Measurements from ENCODE around the gene TRIM3. TPM values are rescaled to one million over a fixed set of nuclear protein-coding genes. Genes with fewer than 3 reads are reported as not detected.
A peak's percentile ranks its signal among the peaks of the same experiment; 100 is the strongest.

TRIM3 gene
- total RNA-seq, 1 donor from 2014 or later: 6.8 TPM

GRCh38 chr11:6474806-6475500 is 1.2 kb upstream of the TRIM3 start:
- DNase-seq (ENCODE audit: low spot score): no peak
- H3K4me1 Mint-ChIP-seq (ENCODE audit: low read depth): peaks cover 19% of the 10 kb centered on the region
- H3K4me3 Mint-ChIP-seq (ENCODE audit: low read depth): peak overlapping the region; percentile 20
- peaks cover 8% of the 10 kb centered on the region for H3K27me3 Mint-ChIP-seq (ENCODE audit: low read depth)
- H3K27ac Mint-ChIP-seq: no peak overlapping the region
- intact Hi-C loops (cut with micrococcal nuclease): no loop called here
- H3K36me3 Mint-ChIP-seq (ENCODE audit: low read depth): peaks cover 24% of the 10 kb centered on the region
- no peaks in the 10 kb centered on the region for H3K9me3 Mint-ChIP-seq

- no peak overlapping the region for H3K27ac Mint-ChIP-seq
- peak overlapping the region; percentile 70 for H3K4me3 Mint-ChIP-seq (ENCODE audit: low read depth)
- peaks cover 16% of the 10 kb centered on the region for H3K4me1 Mint-ChIP-seq (ENCODE audit: low read depth)
- H3K27me3 Mint-ChIP-seq (ENCODE audit: low read depth): peaks cover 8% of the 10 kb centered on the region
- intact Hi-C loops (cut with micrococcal nuclease): no loop called here
- peaks cover 24% of the 10 kb centered on the region for H3K36me3 Mint-ChIP-seq (ENCODE audit: low read depth)
- H3K9me3 Mint-ChIP-seq: no peaks in the 10 kb centered on the region
- no peak for DNase-seq (ENCODE audit: low spot score)
Observed at GRCh38 chr11:6474413-6474792, 662 bp upstream of the TRIM3 start.

DNA sequence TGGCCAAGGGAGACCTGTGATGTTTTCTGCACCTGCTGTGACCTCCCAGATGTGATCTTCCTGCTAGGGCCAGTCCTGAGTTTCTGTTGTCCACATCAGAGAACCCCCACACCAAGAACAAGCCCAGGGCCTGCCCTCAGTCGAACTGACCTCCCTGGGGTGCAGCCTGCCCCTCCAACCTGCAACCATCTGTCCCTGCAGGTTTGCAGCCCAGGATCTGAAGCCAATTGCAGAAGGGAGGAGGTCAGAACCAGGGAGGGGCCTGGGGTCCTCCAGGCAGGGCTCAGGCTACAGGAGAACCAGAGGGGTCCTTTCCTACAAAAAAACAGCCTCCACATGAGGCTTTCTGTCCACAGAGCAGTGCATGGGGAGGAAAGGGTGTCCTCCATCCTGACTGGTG is 807 bp downstream of the TRIM3 start:
- intact Hi-C loops (cut with micrococcal nuclease): loop anchor here (2.0 kb wide), 1 partner anchor 238 kb away; the partner anchor contains the start of gene FHIP1B
- peaks cover 13% of the 10 kb centered on the region for H3K36me3 Mint-ChIP-seq (ENCODE audit: low read depth)
- H3K4me3 Mint-ChIP-seq (ENCODE audit: low read depth): peak overlapping the region; percentile 65
- no peak overlapping the region for H3K27ac Mint-ChIP-seq
- peaks cover 13% of the 10 kb centered on the region for H3K4me1 Mint-ChIP-seq (ENCODE audit: low read depth)
- H3K27me3 Mint-ChIP-seq (ENCODE audit: low read depth): peaks cover 8% of the 10 kb centered on the region
- no peaks in the 10 kb centered on the region for H3K9me3 Mint-ChIP-seq
- DNase-seq (ENCODE audit: low spot score): no peak

DNA sequence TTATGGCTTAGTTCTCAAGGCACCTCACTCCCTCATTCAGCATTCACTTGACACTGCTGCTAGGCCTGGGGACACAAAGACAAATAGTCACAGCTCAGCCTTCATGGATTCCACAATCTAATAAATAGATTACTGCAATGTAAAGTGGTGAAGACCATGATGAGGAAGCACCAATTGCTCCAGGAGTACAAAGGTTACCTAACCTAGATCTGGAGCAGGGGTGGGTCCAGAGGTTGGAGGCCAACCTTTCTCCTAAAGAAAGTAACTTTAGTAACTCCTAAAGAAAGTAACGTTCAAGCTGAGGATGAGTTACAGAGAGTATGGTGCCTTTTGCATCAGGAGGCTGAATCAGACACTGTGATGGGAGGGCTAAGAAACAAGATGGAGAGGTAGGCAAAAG is 4.1 kb downstream of the TRIM3 start:
- Mint-ChIP-seq H3K9me3 (no peaks in the 10 kb centered on the region), H3K4me1 (ENCODE audit: low read depth) (peaks cover 13% of the 10 kb centered on the region), H3K36me3 (ENCODE audit: low read depth) (no peaks in the 10 kb centered on the region), H3K27ac (no peak overlapping the region), H3K4me3 (ENCODE audit: low read depth) (no peak overlapping the region), H3K27me3 (ENCODE audit: low read depth) (peaks cover 21% of the 10 kb centered on the region)
- DNase-seq (ENCODE audit: low spot score): no peak
- intact Hi-C loops (cut with micrococcal nuclease): no loop called here

DNA sequence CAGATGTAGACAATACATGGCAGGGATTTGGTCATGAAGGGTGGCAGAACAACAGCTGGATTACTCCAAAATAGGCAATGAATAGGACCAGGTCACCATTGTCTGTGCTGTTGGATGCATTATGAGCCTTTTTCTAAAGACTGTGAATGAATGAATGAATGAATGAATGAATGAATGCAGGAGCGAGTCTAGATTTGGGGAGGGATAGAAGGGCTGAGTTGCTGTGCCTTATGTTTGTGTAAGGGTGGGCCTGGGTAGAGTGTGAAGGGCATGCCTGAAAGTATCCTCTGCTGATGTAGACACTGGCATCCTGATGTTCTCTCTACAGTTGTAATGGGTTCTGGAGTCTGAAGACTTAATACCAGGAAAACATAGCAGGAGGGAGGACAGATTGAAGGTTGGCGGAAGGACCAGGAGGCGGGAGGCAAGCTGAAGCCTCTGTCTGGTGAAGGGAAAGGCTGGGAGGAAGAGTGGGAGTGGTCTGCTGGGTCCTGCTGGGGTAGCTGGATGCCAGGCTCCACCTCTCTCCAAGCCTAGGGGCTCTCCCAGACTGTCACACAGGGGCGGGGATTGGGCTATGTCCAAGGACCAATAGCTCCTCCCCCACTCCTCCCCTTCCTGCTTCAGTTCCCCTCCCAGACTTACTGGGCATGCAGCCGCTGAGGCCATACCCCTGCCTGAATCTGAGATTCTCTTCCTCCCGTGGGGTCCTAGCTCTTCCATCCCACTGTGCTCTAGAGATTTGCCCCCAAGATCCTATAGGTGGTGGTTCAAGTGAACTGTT is 4.8 kb downstream of the TRIM3 start:
- Mint-ChIP-seq H3K4me1 (ENCODE audit: low read depth) (peaks cover 13% of the 10 kb centered on the region), H3K9me3 (no peaks in the 10 kb centered on the region), H3K27me3 (ENCODE audit: low read depth) (peaks cover 21% of the 10 kb centered on the region), H3K27ac (no peak overlapping the region), H3K4me3 (ENCODE audit: low read depth) (no peak overlapping the region), H3K36me3 (ENCODE audit: low read depth) (no peaks in the 10 kb centered on the region)
- no peak for DNase-seq (ENCODE audit: low spot score)
- intact Hi-C loops (cut with micrococcal nuclease): no loop called here

- Mint-ChIP-seq H3K27ac (no peak overlapping the region), H3K4me1 (ENCODE audit: low read depth) (no peaks in the 10 kb centered on the region), H3K36me3 (ENCODE audit: low read depth) (no peaks in the 10 kb centered on the region), H3K4me3 (ENCODE audit: low read depth) (no peak overlapping the region), H3K27me3 (ENCODE audit: low read depth) (no peaks in the 10 kb centered on the region), H3K9me3 (no peaks in the 10 kb centered on the region)
- intact Hi-C loops (cut with micrococcal nuclease): no loop called here
- no peak for DNase-seq (ENCODE audit: low spot score)
Observed at GRCh38 chr11:6459099-6459450, 14.7 kb downstream of the TRIM3 start.

GRCh38 chr11:6458352-6459098 is 15.2 kb downstream of the TRIM3 start:
- DNase-seq (ENCODE audit: low spot score): no peak
- Mint-ChIP-seq H3K4me1 (ENCODE audit: low read depth) (no peaks in the 10 kb centered on the region), H3K4me3 (ENCODE audit: low read depth) (no peak overlapping the region), H3K36me3 (ENCODE audit: low read depth) (no peaks in the 10 kb centered on the region), H3K27me3 (ENCODE audit: low read depth) (no peaks in the 10 kb centered on the region), H3K27ac (no peak overlapping the region), H3K9me3 (no peaks in the 10 kb centered on the region)
- intact Hi-C loops (cut with micrococcal nuclease): no loop called here

DNA sequence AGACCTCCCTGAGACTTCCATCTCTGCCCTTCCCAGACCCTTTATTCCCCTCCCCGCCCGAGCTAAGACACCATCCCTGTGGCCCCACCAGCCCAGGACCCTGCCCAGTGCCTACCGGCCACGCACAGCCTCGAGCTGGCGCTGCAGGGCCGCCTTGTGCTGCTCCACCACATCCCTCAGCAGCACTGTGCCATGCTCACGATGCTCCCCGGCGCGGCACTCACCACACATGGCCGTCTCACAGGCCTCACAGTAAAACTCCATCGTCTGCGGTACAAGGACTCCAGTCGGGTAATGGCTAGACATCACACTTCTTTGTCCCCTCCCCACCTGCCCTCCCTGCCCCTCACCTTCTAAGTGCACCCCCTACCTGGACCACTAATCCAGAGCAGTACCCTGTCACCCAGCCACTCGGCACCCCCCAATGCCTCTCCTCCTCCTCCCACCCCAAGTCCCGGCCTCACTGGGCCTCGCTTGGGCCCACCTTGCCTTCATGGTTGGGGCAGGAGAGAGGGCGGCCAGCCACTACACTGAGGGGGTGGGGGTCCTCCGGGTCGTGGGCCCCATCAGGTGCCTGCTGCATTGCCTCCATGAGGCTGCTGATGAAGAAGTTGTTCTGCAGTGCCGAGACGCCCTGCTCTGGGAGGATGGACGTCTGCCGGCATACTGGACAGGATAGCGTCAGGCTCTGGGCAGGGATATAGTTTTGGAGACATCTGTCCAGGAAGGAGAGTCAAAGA is 16.0 kb downstream of the TRIM3 start:
- intact Hi-C loops (cut with micrococcal nuclease): no loop called here
- Mint-ChIP-seq H3K4me3 (ENCODE audit: low read depth) (no peak overlapping the region), H3K36me3 (ENCODE audit: low read depth) (no peaks in the 10 kb centered on the region), H3K9me3 (no peaks in the 10 kb centered on the region), H3K4me1 (ENCODE audit: low read depth) (no peaks in the 10 kb centered on the region), H3K27ac (no peak overlapping the region), H3K27me3 (ENCODE audit: low read depth) (no peaks in the 10 kb centered on the region)
- DNase-seq (ENCODE audit: low spot score): no peak

DNA sequence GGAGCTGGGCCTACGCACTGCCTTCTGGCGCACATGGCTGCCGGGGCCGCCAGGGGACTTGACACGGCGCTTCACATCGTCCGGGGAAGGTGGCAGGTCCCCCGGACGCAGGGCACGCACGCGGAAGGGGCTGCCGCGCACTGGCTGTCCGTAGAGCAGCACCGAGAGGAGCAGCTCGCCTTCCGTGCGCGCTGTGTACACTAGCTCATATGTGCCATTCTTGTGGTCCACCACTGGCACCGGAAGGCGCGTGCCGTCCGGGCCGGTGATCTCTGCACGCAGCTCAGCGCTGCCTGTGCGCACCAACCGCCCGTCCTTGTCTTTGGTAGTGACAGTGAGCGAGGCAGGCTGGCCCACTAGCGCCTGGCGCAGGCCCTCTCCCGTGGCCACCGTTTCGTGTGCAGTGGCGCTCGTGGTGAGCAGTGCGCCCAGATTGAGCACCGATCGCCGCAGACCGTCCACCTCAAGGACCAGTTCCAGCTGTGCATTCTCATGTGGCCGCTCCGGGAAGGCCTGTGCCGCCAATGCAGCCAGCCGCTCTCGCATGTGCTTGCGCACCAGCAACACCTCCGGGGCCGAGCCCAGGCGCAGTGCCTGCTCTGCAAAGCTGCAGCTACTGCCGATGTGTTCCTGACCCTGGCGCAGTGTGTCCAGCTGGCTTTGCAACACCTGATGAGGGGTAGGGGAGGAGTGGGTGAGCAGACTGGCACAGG is 17.2 kb downstream of the TRIM3 start:
- H3K27me3 Mint-ChIP-seq (ENCODE audit: low read depth): no peaks in the 10 kb centered on the region
- intact Hi-C loops (cut with micrococcal nuclease): no loop called here
- DNase-seq (ENCODE audit: low spot score): no peak
- no peak overlapping the region for H3K27ac Mint-ChIP-seq
- no peaks in the 10 kb centered on the region for H3K9me3 Mint-ChIP-seq
- no peak overlapping the region for H3K4me3 Mint-ChIP-seq (ENCODE audit: low read depth)
- no peaks in the 10 kb centered on the region for H3K4me1 Mint-ChIP-seq (ENCODE audit: low read depth)
- H3K36me3 Mint-ChIP-seq (ENCODE audit: low read depth): no peaks in the 10 kb centered on the region

GRCh38 chr11:6455070-6455469 is 18.7 kb downstream of the TRIM3 start:
- intact Hi-C loops (cut with micrococcal nuclease): no loop called here
- Mint-ChIP-seq H3K9me3 (no peaks in the 10 kb centered on the region), H3K27me3 (ENCODE audit: low read depth) (no peaks in the 10 kb centered on the region), H3K4me3 (ENCODE audit: low read depth) (no peak overlapping the region), H3K4me1 (ENCODE audit: low read depth) (no peaks in the 10 kb centered on the region), H3K27ac (no peak overlapping the region), H3K36me3 (ENCODE audit: low read depth) (no peaks in the 10 kb centered on the region)
- DNase-seq (ENCODE audit: low spot score): no peak

DNA sequence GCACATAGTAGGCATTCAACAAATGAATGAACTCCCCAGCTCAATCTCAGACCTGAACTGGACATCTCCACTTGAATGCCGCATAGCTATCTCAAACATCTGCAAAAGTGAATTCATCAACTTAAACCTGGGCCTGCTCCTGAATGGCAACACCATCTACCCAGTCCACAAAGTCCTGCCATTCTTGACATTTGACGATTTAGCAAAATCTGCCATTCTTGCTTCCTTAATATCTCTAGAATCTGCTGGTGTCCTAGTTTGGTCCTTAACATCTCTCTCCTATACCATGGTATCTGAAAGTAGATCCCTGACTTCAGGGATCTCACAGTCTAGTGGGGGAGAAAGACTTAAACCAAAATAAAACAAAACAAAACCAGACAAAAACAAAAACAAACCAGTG is 20.6 kb downstream of the TRIM3 start:
- Mint-ChIP-seq H3K4me3 (ENCODE audit: low read depth) (no peak overlapping the region), H3K36me3 (ENCODE audit: low read depth) (no peaks in the 10 kb centered on the region), H3K27me3 (ENCODE audit: low read depth) (no peaks in the 10 kb centered on the region), H3K9me3 (no peaks in the 10 kb centered on the region), H3K4me1 (ENCODE audit: low read depth) (no peaks in the 10 kb centered on the region), H3K27ac (no peak overlapping the region)
- DNase-seq (ENCODE audit: low spot score): no peak
- intact Hi-C loops (cut with micrococcal nuclease): no loop called here

GRCh38 chr11:6452219-6452618 is 21.5 kb downstream of the TRIM3 start:
- H3K4me3 Mint-ChIP-seq (ENCODE audit: low read depth): no peak overlapping the region
- no peak for DNase-seq (ENCODE audit: low spot score)
- H3K4me1 Mint-ChIP-seq (ENCODE audit: low read depth): no peaks in the 10 kb centered on the region
- H3K27me3 Mint-ChIP-seq (ENCODE audit: low read depth): no peaks in the 10 kb centered on the region
- H3K27ac Mint-ChIP-seq: no peak overlapping the region
- H3K36me3 Mint-ChIP-seq (ENCODE audit: low read depth): no peaks in the 10 kb centered on the region
- intact Hi-C loops (cut with micrococcal nuclease): no loop called here
- no peaks in the 10 kb centered on the region for H3K9me3 Mint-ChIP-seq

All from activated T-helper 2 cell treated with anti-CD3 and anti-CD28 coated beads, Interferon-gamma antibody, Interleukin-2, Interleukin-4, amounts not matched to agents 10 μg/mL and 5 μg/mL and 100 μg/mL, durations not matched to agents 14 hours and 24 hours and 36 hours (primary cell).